Astrocyte (in vitro differentiated cells and primary cell): ENCODE data around the gene TBRG4. TPM values are rescaled to one million over a fixed set of nuclear protein-coding genes. Genes with fewer than 3 reads are reported as not detected.

Source experiments
- DNase-seq: peaks from one replicate; pipeline ENCODE4 v3.0.0-alpha.2; 2010; ENCODE audit warnings: low read depth
- FAIRE-seq: peaks from 2 replicates; lab custom pipeline; 2011; peaks lifted over from hg19 to GRCh38; lab: Jason Lieb, UNC
- H2AFZ ChIP-seq: 2 replicates; pipeline ENCODE4 v1.6.0; 2012; ENCODE audit warnings: low read depth, low read length, inconsistent platforms
- H3K27ac ChIP-seq: 2 replicates; pipeline ENCODE4 v1.5.1; 2011; ENCODE audit warnings: low read depth, low read length, inconsistent platforms
- H3K27me3 ChIP-seq: 2 replicates; pipeline ENCODE4 v1.6.0; 2011; ENCODE audit warnings: low read length, inconsistent platforms; ENCODE audit not compliant: insufficient read depth
- H3K36me3 ChIP-seq: 2 replicates; pipeline ENCODE4 v1.5.1; 2011; ENCODE audit warnings: low read length, inconsistent platforms; ENCODE audit not compliant: insufficient read depth
- H3K4me1 ChIP-seq: 2 replicates; pipeline ENCODE4 v1.5.1; 2011; ENCODE audit warnings: low read length, inconsistent platforms; ENCODE audit not compliant: insufficient read depth
- H3K4me2 ChIP-seq: 2 replicates; pipeline ENCODE4 v1.6.0; 2012; ENCODE audit warnings: low read length, inconsistent platforms
- H3K4me3 ChIP-seq: 2 replicates; pipeline ENCODE4 v1.5.1; 2011; ENCODE audit warnings: low read depth, mild to moderate bottlenecking, low read length, inconsistent platforms; ENCODE audit not compliant: insufficient read depth
- H3K79me2 ChIP-seq: 2 replicates; pipeline ENCODE4 v1.6.0; 2012; ENCODE audit warnings: mild to moderate bottlenecking, low read length, inconsistent platforms; ENCODE audit not compliant: insufficient read depth
- H3K9ac ChIP-seq: 2 replicates; pipeline ENCODE4 v1.6.0; 2012; ENCODE audit warnings: mild to moderate bottlenecking, low read length, inconsistent platforms
- H3K9me3 ChIP-seq: 2 replicates; pipeline ENCODE4 v1.5.1; 2012; ENCODE audit warnings: low read depth, mild to moderate bottlenecking, low read length, inconsistent platforms; ENCODE audit not compliant: insufficient read depth
- H4K20me1 ChIP-seq: 2 replicates; pipeline ENCODE4 v1.6.0; 2012; ENCODE audit warnings: low read length, inconsistent platforms; ENCODE audit not compliant: insufficient read depth
- H3K27ac Mint-ChIP-seq: one replicate; pipeline ENCODE4 v1.8.0; 2021; ENCODE audit warnings: mild to moderate bottlenecking, mixed read lengths; ENCODE audit not compliant: unreplicated experiment
- H3K27me3 Mint-ChIP-seq: one replicate; pipeline ENCODE4 v1.8.0; 2021; ENCODE audit warnings: low read depth, mixed read lengths; ENCODE audit not compliant: unreplicated experiment
- H3K36me3 Mint-ChIP-seq: one replicate; pipeline ENCODE4 v1.8.0; 2021; ENCODE audit warnings: low read depth, mixed read lengths; ENCODE audit not compliant: unreplicated experiment
- H3K4me1 Mint-ChIP-seq: one replicate; pipeline ENCODE4 v1.8.0; 2021; ENCODE audit warnings: low read depth, mixed read lengths; ENCODE audit not compliant: unreplicated experiment
- H3K4me3 Mint-ChIP-seq: one replicate; pipeline ENCODE4 v1.8.0; 2021; ENCODE audit warnings: mild to moderate bottlenecking, moderate library complexity, mixed read lengths; ENCODE audit not compliant: unreplicated experiment
- H3K9me3 Mint-ChIP-seq: one replicate; pipeline ENCODE4 v1.8.0; 2021; ENCODE audit warnings: mild to moderate bottlenecking, mixed read lengths; ENCODE audit not compliant: unreplicated experiment
- EZH2 ChIP-seq: IDR thresholded peaks from 2 replicates; pipeline ENCODE4 v1.6.1; 2012; ENCODE audit warnings: mild to moderate bottlenecking, low read length, inconsistent platforms; ENCODE audit not compliant: insufficient read depth
- total RNA-seq: library from RNA; stranded (reverse); gene quantifications from 2 replicates; pipeline ENCODE4 v1.2.1, GENCODE V29; 2021
- TF ChIP-seq, protein P1 (sequence below): IDR thresholded peaks from 2 replicates; pipeline ENCODE4 v1.5.1; 2011; ENCODE audit warnings: low read depth, mild to moderate bottlenecking, inconsistent platforms, low read length, moderate library complexity; ENCODE audit not compliant: insufficient read depth

The TBRG4 gene
- total RNA-seq, 1 donor from 2014 or later = 65.2 TPM

DNA sequence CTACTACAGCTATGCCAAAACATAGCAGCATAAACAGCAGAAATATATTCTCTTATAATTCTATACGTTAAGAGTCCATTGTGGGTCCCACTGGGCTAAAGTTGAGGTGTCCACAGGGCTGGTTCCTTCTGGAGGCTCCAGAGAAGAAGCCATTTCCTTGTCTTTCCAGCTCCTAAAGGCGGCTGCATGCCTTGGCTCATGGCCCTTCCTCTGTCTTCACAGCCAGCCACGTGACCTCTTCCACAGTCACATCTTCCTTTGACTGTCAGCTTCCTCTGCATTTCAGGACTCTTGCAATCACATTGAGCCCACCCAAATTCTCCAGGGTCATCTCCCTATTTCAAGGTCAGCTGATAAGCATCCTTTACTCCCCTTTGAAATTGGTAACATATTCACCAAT is 40.0 kb downstream of the TBRG4 start:
- peaks cover 4% of the 10 kb centered on the region for H3K79me2 ChIP-seq
- TF ChIP-seq, protein P1, sequence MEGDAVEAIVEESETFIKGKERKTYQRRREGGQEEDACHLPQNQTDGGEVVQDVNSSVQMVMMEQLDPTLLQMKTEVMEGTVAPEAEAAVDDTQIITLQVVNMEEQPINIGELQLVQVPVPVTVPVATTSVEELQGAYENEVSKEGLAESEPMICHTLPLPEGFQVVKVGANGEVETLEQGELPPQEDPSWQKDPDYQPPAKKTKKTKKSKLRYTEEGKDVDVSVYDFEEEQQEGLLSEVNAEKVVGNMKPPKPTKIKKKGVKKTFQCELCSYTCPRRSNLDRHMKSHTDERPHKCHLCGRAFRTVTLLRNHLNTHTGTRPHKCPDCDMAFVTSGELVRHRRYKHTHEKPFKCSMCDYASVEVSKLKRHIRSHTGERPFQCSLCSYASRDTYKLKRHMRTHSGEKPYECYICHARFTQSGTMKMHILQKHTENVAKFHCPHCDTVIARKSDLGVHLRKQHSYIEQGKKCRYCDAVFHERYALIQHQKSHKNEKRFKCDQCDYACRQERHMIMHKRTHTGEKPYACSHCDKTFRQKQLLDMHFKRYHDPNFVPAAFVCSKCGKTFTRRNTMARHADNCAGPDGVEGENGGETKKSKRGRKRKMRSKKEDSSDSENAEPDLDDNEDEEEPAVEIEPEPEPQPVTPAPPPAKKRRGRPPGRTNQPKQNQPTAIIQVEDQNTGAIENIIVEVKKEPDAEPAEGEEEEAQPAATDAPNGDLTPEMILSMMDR = no peak
- TF ChIP-seq EZH2 = no peak
- H3K27ac ChIP-seq = no peak overlapping the region
- H3K9ac ChIP-seq = no peak overlapping the region
- DNase-seq (no peak), FAIRE-seq (no peak)
- H3K9me3 ChIP-seq = no peaks in the 10 kb centered on the region
- no peaks in the 10 kb centered on the region for H3K4me1 ChIP-seq
- H3K4me3 Mint-ChIP-seq = no peak overlapping the region
- no peak overlapping the region for H3K27ac Mint-ChIP-seq
- no peak overlapping the region for H3K4me3 ChIP-seq
- no peaks in the 10 kb centered on the region for H3K27me3 ChIP-seq
- peaks cover 51% of the 10 kb centered on the region for H4K20me1 ChIP-seq
- H3K36me3 ChIP-seq = peaks cover 12% of the 10 kb centered on the region
- H3K27me3 Mint-ChIP-seq = no peaks in the 10 kb centered on the region
- H2AFZ ChIP-seq = no peak overlapping the region
- H3K9me3 Mint-ChIP-seq = no peaks in the 10 kb centered on the region
- peaks cover 18% of the 10 kb centered on the region for H3K4me1 Mint-ChIP-seq
- no peak overlapping the region for H3K4me2 ChIP-seq
- peaks cover 9% of the 10 kb centered on the region for H3K36me3 Mint-ChIP-seq

DNA sequence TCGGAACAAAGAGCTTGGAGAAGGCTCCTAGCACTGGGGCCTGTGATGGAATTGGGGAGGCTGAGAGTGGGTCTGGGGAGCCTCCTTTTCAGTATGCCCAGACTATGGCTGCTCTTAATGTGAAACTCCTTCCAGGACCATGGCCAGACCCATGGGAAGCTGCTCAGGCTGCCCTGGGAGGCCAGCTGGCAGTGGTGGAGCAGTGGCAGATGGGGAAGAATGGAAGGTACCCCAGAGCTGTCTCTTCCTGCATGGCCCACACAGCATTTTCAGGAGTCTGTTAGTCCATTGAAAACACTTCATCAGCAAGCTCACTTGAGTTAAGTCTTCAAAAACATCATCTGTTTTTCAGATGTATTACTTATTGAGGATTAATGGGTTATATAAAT is 41.2 kb downstream of the TBRG4 start:
- Mint-ChIP-seq H3K36me3 (peaks cover 15% of the 10 kb centered on the region), H3K27me3 (no peaks in the 10 kb centered on the region)

More for the DNA sequence above, 41.2 kb downstream of the TBRG4 start:
- Histone ChIP-seq H4K20me1 (peaks cover 62% of the 10 kb centered on the region), H3K27ac (no peak overlapping the region), H3K27me3 (no peaks in the 10 kb centered on the region), H3K79me2 (peaks cover 10% of the 10 kb centered on the region), H3K9me3 (no peaks in the 10 kb centered on the region), H3K4me3 (no peak overlapping the region), H2AFZ (no peak overlapping the region), H3K4me2 (no peak overlapping the region), H3K9ac (no peak overlapping the region), H3K4me1 (no peaks in the 10 kb centered on the region), H3K36me3 (peaks cover 12% of the 10 kb centered on the region)
- TF ChIP-seq, protein P1 = no peak
- no peak for TF ChIP-seq EZH2
- Mint-ChIP-seq H3K4me1 (peaks cover 18% of the 10 kb centered on the region), H3K27ac (no peak overlapping the region), H3K4me3 (no peak overlapping the region), H3K9me3 (no peaks in the 10 kb centered on the region)
- FAIRE-seq (no peak), DNase-seq (no peak)
